Measurements from ENCODE around the gene ZNF296. TPM values are rescaled to one million over a fixed set of nuclear protein-coding genes. Genes with fewer than 3 reads are reported as not detected.

The ZNF296 gene
- total RNA-seq, 1 donor from 2014 or later, result 0.53 TPM

GRCh38 chr19:45061965-45062364 lies 14.3 kb downstream of the ZNF296 start:
- no peak for DNase-seq (ENCODE audit: extremely low read depth, low read depth, low spot score)

GRCh38 chr19:45059258-45059965 lies 16.9 kb downstream of the ZNF296 start:
- peak; percentile 44 for DNase-seq (ENCODE audit: extremely low read depth, low read depth, low spot score)

GRCh38 chr19:45058622-45059159 lies 17.6 kb downstream of the ZNF296 start:
- DNase-seq (ENCODE audit: extremely low read depth, low read depth, low spot score), result no peak

DNA sequence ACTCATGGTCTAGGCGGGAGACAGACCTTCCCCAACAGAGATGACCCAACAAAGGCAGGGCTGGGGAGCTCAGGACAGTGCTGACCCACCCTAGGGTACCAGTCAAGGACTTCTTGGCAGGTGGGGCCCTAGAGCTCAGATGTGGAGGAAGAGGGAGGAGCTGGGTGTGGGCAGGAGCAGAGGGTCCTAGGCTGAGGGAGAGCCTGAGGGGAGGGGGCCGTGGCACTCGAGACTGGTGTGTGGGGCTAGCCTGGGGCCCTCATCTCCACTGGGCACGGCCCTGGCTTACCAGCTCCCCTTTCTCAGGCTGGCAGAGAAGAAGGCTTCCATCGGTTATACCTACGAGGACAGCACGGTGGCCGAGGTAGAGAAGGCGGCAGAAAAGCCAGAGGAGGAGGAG lies 18.8 kb downstream of the ZNF296 start:
- DNase-seq (ENCODE audit: extremely low read depth, low read depth, low spot score), result no peak

DNA sequence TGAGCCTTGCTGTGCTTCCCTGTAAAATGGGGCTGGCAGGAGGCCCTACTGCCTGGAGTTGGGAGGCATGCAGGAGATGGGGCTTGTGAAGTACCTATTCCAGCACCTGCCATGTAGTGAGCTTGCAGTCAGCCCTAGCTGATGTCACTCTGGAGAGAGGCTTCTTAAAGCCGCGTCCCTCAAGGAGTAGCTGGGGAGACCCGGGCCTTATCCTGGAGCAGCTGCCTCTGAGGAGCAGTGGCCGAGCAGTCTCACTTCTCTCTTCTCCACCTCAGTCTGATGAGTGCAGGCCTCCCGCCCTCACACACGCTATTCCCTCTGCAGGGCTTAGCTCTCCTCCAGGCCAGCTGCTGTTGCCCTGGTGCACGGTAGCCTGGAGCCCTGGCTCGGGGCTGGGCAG lies 19.4 kb downstream of the ZNF296 start:
- DNase-seq (ENCODE audit: extremely low read depth, low read depth, low spot score), result no peak

GRCh38 chr19:45051929-45052579 lies 24.2 kb downstream of the ZNF296 start:
- DNase-seq (ENCODE audit: extremely low read depth, low read depth, low spot score), result no peak

DNA sequence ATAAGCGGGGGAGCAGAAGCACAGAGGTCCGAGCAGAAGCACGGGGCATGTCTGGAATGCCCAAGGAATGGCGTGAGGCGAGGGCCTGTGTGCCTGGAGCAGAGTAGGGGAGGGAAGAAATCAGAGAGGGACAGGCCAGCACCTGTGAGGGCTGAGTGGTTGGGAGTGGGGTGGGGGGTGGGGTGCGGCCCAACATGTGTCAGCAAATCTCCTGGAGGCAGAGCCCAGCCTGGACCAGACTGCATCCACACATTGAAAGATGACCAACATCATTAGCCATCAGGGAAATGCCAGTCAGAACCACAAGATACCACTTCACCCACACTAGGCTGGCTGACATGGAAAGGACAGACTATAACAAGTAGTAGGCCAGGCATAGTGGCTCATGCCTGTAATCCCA lies 26.2 kb downstream of the ZNF296 start:
- DNase-seq (ENCODE audit: extremely low read depth, low read depth, low spot score), result no peak

- DNase-seq (ENCODE audit: extremely low read depth, low read depth, low spot score), result no peak
Observed at GRCh38 chr19:45049073-45049736, 27.1 kb downstream of the ZNF296 start.

DNA sequence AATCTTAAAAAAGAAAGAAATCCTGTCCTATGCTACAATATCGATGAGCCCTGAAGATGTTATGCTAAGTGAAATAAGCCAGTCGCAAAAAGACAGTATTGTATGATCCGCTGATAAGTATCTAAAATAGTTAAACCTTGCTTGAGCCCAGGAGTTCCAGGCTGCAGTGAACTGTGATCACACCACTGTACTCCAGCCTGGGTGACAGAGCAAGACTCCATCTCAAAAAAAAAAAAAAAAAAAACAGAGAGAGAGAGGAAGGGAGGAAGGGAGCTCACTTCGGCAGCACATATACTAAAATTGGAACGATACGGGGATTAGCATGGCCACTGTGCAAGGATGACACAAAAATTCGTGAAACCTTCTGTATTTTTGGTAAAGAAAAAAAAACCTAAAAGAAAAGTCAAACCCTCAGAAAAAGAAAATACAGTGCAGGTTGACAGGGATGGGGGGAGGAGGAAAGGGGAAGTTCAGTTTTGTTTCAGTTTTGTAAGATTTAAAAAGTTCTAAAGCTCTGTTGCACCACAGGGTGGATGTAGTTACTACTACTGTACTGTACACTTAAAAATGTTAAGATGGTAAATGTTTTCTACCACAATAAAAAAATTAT lies 29.0 kb downstream of the ZNF296 start:
- no peak for DNase-seq (ENCODE audit: extremely low read depth, low read depth, low spot score)

GRCh38 chr19:45046355-45046754 lies 29.9 kb downstream of the ZNF296 start:
- no peak for DNase-seq (ENCODE audit: extremely low read depth, low read depth, low spot score)

DNA sequence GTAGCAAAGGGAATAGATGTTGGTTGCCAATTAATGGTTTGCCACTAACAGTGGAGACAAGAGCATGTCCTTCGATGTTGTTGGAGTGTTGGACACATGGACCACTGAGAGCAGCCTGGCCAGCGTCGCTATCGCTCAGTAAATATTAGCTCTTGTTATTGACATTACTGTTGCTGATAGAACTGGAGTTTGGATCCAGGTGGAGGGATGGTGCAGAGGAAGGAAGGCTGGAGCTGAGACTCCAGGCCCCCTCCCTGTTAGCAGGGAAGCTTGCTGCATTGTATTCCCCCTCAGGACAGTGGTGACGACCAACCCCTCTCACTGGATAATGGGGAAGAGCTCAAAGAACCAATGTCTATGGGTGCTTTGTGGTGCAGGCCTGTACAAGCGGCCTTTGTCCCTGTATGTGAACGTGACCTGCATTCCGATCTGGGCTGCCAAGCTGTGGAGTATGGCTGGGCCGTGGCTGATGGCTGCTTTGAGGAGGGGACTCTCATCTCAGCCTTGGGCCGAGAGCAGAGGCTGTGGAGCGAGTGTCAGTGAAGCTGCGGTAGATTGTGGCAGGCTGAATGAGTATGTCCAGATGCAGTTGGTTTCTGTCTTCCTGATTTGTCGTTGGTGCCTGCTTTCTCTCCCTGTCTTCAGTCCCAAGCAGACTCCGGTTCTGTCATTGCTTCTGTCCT lies 30.5 kb downstream of the ZNF296 start:
- DNase-seq (ENCODE audit: extremely low read depth, low read depth, low spot score), result no peak

DNA sequence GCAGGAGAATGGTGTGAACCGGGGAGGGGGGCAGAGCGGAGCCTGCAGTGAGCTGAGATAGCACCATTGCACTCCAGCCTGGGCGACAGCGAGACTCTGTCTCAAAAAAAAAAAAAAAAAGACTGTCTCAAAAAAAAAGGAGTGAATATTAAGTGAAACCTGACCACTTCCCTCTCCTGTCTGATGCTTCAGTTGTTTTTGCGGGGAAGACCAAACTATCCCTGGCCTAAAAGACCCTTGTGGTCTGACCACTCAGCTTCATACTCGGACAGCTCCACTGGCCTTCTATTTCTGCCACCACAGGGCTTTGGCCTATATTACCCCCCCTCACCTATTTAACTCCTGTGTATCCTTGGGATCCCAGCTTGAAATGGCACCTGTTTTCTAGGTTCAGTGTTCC lies 35.2 kb downstream of the ZNF296 start:
- DNase-seq (ENCODE audit: extremely low read depth, low read depth, low spot score), result no peak

DNA sequence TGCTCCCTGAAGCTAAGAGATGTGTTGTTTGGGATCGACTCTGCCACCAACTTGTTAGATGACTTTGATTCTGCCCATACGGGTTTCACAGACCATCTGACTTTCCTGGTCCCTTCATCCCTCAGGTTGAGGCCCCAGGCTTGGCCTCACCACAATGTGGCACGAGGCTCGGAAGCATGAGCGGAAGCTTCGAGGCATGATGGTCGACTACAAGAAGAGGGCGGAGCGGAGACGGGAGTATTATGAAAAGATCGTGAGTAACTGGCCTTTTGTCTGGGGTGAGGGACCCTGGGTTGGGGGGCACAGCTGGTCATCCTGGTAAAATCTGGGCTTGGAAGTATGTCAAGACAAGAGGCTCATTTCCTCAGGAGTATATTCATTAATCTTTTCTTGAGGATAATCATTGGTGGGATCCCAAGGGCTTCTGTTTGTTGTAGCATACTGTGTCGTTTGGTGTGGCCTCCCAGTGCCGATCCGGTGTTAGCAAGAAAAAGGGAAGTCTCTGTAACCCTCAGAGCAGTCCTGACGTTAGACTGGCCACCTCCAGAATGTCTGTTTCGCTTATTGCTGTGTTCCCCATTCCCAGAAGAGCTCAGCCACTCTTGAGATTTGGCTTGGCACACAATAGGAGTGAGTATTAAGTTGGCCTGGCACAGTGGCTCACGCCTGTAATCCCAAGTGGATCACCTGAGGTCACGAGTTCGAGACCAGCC lies 36.1 kb downstream of the ZNF296 start:
- no peak for DNase-seq (ENCODE audit: extremely low read depth, low read depth, low spot score)

DNA sequence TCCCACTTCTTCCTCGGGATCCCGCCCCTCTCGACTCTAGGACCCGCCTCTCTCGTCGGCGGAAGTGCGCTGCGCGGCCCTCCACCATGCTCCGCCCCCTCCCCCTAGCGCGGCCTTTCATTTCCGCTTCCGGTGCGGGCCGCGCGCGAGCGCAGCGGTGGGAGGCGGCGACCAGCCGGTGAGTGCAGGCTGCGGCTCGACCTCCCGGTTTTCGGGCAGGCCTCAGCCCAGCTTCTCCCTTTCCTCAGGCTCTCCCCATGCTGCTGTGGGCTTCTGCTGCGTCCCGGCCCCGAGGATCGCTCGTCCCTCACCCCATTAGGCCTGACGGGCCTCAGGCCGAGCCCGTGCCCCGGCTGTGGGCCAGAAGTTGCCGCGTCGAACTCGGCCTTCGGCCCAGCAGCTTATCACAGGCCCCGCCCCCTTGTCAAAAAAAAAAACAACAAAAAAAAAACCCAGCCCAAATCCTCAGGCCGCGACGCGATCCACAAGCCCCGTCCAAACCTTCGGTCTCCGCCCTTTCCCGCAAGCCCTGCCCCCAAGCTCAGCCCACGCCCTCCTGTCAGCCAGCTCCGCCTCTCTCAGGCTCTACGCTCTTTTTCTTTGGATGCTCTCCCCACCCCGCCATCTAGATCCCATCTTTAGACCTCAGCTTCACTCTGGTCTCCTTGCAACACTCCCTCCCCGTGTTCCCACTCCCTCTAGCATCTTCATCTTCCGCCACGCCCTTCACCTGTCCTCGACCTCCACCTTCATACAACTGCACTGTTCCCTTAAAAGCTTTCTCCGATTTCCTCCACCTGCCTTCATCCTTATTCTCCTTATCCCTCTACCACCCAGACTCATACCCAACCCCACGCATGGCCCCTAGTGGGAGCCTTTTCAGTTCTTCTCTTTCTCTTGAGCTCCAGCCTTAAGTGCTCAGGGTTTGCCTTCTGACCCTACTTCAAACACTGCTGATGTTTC lies 37.1 kb downstream of the ZNF296 start, which contains the start of gene CLASRP:
CLASRP (plus strand) TSS at position 115 of the 963 bp plus-strand sequence. CDS start 1,168 bp downstream, outside the sequence.
- DNase-seq (ENCODE audit: extremely low read depth, low read depth, low spot score), result peak; percentile 29

- DNase-seq (ENCODE audit: extremely low read depth, low read depth, low spot score), result no peak
Observed at GRCh38 chr19:45037393-45038169, 38.7 kb downstream of the ZNF296 start.

GRCh38 chr19:45035755-45036154 lies 40.5 kb downstream of the ZNF296 start:
- no peak for DNase-seq (ENCODE audit: extremely low read depth, low read depth, low spot score)

GRCh38 chr19:45032421-45032820 lies 43.9 kb downstream of the ZNF296 start:
- no peak for DNase-seq (ENCODE audit: extremely low read depth, low read depth, low spot score)

DNA sequence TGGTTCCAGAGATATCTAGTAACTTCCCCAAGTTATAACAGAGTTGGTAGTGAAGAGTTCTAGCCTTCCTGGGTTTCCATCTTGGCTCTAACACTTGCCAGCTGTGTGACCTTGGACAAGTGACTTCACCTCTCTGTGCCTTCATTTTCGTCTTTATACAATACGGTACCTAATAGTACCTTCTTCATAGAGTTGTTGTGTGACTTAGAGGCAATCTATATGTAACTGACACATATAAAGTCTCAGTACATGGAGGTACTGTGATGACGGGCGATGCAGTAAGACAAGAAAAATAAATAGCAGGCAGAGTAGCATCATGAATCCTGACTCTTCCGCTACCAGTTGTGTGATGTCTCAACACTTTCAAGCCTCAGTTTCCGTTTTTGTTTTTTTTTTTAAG lies 45.5 kb downstream of the ZNF296 start:
- no peak for DNase-seq (ENCODE audit: extremely low read depth, low read depth, low spot score)

All from glomerular endothelial cell (primary cell).